Measurements from ENCODE around the gene TNFAIP6.
"Not testable (repeated sequence)": the region's sequence is repeated elsewhere in the genome, so short reads cannot be mapped to it uniquely, and the experiment has no call there.

Gene TNFAIP6

GRCh38 chr2:151357359-151357758 lies at the start of gene TNFAIP6:
TNFAIP6 (plus strand) TSS chr2:151357592; CDS start chr2:151357667, 75 bp downstream.
- no peak for DNase-seq

- DNase-seq: not testable (repeated sequence)
These were observed 47.1 kb upstream of the TNFAIP6 start for GRCh38 chr2:151310313-151310712.

- DNase-seq: not testable (repeated sequence)
These were observed 45.0 kb upstream of the TNFAIP6 start for GRCh38 chr2:151312440-151312839.

GRCh38 chr2:151315381-151315903 lies 42.0 kb upstream of the TNFAIP6 start:
- DNase-seq: no peak

GRCh38 chr2:151325581-151326095 lies 31.8 kb upstream of the TNFAIP6 start:
- DNase-seq: no peak

GRCh38 chr2:151326554-151326953 lies 30.8 kb upstream of the TNFAIP6 start:
- no peak for DNase-seq

GRCh38 chr2:151329998-151330397 lies 27.4 kb upstream of the TNFAIP6 start:
- no peak for DNase-seq

- DNase-seq: no peak
These were observed 24.3 kb upstream of the TNFAIP6 start for GRCh38 chr2:151333083-151333482.

GRCh38 chr2:151334082-151334815 lies 23.1 kb upstream of the TNFAIP6 start:
- DNase-seq: no peak

- DNase-seq: no peak
These were observed 20.5 kb upstream of the TNFAIP6 start for GRCh38 chr2:151336863-151337371.

- no peak for DNase-seq
These were observed 19.7 kb upstream of the TNFAIP6 start for GRCh38 chr2:151337643-151338042.

- no peak for DNase-seq
These were observed 19.3 kb upstream of the TNFAIP6 start for GRCh38 chr2:151338115-151338514.

GRCh38 chr2:151343073-151343472 lies 14.3 kb upstream of the TNFAIP6 start:
- no peak for DNase-seq

- DNase-seq: not testable (repeated sequence)
These were observed 13.2 kb upstream of the TNFAIP6 start for GRCh38 chr2:151344191-151344590.

- no peak for DNase-seq
These were observed 12.5 kb upstream of the TNFAIP6 start for GRCh38 chr2:151344906-151345305.

GRCh38 chr2:151347294-151347693 lies 10.1 kb upstream of the TNFAIP6 start:
- DNase-seq: no peak

- no peak for DNase-seq
These were observed 9.5 kb upstream of the TNFAIP6 start for GRCh38 chr2:151347906-151348305.

- DNase-seq: no peak
These were observed 6.7 kb upstream of the TNFAIP6 start for GRCh38 chr2:151350579-151351195.

- DNase-seq: no peak
These were observed 3.4 kb upstream of the TNFAIP6 start for GRCh38 chr2:151353995-151354394.

GRCh38 chr2:151354807-151355206 lies 2.6 kb upstream of the TNFAIP6 start:
- no peak for DNase-seq

GRCh38 chr2:151358166-151358970 lies 976 bp downstream of the TNFAIP6 start:
- DNase-seq: no peak

- no peak for DNase-seq
These were observed 2.5 kb downstream of the TNFAIP6 start for GRCh38 chr2:151359768-151360461.
